GM12892 (cell line): ENCODE data around the gene SMAD9.

Experiments used
- POLR2A ChIP-seq: IDR thresholded peaks from 2 replicates; pipeline ENCODE4 v1.6.1; 2011; ENCODE audit warnings: low read depth, low read length, control low read depth
- POLR2AphosphoS5 ChIP-seq: IDR thresholded peaks from 2 replicates; pipeline ENCODE4 v1.6.1; 2011; ENCODE audit warnings: low read depth, low read length, control low read depth
- TAF1 ChIP-seq: IDR thresholded peaks from 2 replicates; pipeline ENCODE4 v1.6.1; 2011; ENCODE audit warnings: low read depth, mild to moderate bottlenecking, control low read depth, low read length, borderline replicate concordance

- TF ChIP-seq POLR2AphosphoS5 (peak; percentile 67; the same call in 1 of the 2 replicates), POLR2A (peak; percentile 63; the same call in 1 of the 2 replicates), TAF1 (peak; percentile 48; the same call in 1 of the 2 replicates)
These were observed 101.0 kb downstream of the SMAD9 start, which contains the start of gene RFXAP for GRCh38 chr13:36818804-36819738.
